ENCODE measurements around the gene AKNA.

AKNA gene

DNA sequence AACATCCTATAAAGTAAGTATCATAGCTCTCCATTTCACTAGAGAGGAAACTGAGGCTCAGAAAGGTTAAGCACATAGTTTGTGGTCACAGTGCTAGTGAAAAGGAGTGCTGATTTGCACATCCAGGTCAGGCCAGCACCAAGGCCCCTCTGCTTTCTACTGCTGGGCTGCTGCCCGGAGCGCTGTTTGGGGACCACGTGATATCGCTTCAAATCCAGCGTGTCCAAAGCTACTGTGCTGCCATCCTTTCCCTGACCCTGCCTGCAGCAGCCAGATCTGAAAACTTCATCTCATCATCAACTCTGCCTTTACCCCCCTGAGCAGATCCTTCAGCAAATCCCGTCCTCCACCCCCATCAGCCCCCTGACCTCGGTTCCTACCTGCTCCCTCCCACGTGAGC, 40.7 kb upstream of the AKNA start:
- WGBS (ENCODE audit: insufficient coverage, insufficient read length), result no CpG with 5 or more reads among the region's 8 CpGs
- DNase-seq (ENCODE audit: low read depth, low spot score), result no peak
- H3K9me3 ChIP-seq (ENCODE audit: control insufficient read depth, insufficient read depth, low read length), result no peaks in the 10 kb centered on the region

DNA sequence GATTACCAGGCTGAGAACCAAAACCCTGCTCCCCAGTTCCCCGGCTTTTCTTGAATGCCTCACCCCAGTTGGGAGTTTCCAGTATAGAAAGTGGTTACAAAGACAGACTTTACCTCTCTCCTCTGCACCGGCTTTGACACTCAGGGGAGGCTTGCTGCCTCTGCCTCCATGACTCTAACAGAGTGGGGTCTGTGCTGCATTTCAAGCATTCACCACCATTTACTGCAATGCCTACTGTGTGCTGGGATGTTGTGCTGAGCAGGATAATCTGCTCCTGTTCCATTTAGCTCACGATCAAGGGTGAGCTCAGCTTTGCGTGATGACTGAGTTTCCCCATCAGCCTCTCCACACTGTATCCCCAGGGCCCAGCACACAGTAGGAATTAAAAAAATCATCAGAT, 39.9 kb upstream of the AKNA start:
- DNase-seq (ENCODE audit: low read depth, low spot score), result no peak
- Histone ChIP-seq H3K27ac (ENCODE audit: low read length) (no peak overlapping the region), H3K4me1 (ENCODE audit: control insufficient read depth, insufficient read depth, low read length) (peaks cover 3% of the 10 kb centered on the region; the same call in 1 of the 2 replicates), H3K36me3 (ENCODE audit: control insufficient read depth, insufficient read depth, low read length) (no peaks in the 10 kb centered on the region), H3K4me3 (ENCODE audit: low read length) (no peak overlapping the region), H3K9me3 (ENCODE audit: control insufficient read depth, insufficient read depth, low read length) (no peaks in the 10 kb centered on the region), H3K27me3 (ENCODE audit: control insufficient read depth, insufficient read depth, low read length) (no peaks in the 10 kb centered on the region)
- WGBS (ENCODE audit: insufficient coverage, insufficient read length), result no CpG with 5 or more reads among the region's 4 CpGs

More for the DNA sequence above, 40.7 kb upstream of the AKNA start:
- H3K36me3 ChIP-seq (ENCODE audit: control insufficient read depth, insufficient read depth, low read length), result no peaks in the 10 kb centered on the region
- H3K27me3 ChIP-seq (ENCODE audit: control insufficient read depth, insufficient read depth, low read length), result no peaks in the 10 kb centered on the region
- no peak overlapping the region for H3K27ac ChIP-seq (ENCODE audit: low read length)
- H3K4me3 ChIP-seq (ENCODE audit: low read length), result no peak overlapping the region
- peaks cover 3% of the 10 kb centered on the region; the same call in 1 of the 2 replicates for H3K4me1 ChIP-seq (ENCODE audit: control insufficient read depth, insufficient read depth, low read length)

DNA sequence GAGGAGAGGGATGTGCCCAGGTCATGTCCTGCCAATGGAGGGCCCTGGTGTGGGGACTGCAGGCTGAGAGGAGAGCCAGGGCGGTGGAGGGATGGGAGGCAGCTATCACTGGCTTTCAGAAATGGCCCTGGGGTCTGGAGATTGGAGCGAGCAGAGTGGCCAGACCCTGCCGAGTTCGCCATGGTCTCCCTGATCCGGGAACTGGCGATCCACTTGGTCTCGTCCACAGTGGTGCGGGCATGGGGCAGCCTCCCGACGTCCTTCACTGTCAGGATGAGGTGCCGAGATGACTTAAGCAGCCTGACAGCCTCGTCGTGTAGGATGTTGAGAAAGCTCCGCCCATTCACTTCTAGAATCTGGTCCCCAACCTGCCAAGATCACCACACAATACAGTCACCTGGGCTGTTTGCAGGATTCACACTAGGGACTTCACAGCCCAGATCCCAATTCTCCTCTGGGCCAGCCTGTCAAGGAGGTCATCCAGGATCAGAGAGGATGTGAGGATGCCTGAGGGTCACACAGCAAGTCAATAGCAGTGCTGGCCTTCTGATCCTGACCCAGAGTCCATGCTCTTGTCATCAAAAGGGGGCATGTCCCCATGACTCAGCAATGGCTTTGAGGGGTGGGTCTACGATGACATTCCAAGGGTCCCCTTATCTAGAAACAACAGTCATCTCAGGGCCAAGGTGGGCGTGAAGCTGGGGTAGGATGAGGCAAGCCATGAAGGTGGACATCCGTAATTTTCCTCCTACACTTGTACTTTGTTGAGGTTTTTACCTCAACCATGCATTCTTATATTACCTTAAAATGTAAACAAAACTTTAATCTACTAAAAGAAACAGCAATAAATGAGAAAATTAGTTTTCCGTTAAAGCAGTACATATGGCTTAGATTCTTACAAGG, 38.5 kb upstream of the AKNA start:
- Histone ChIP-seq H3K4me1 (ENCODE audit: control insufficient read depth, insufficient read depth, low read length) (peaks cover 3% of the 10 kb centered on the region; the same call in 1 of the 2 replicates), H3K9me3 (ENCODE audit: control insufficient read depth, insufficient read depth, low read length) (no peaks in the 10 kb centered on the region), H3K36me3 (ENCODE audit: control insufficient read depth, insufficient read depth, low read length) (no peaks in the 10 kb centered on the region), H3K4me3 (ENCODE audit: low read length) (no peak overlapping the region), H3K27me3 (ENCODE audit: control insufficient read depth, insufficient read depth, low read length) (no peaks in the 10 kb centered on the region), H3K27ac (ENCODE audit: low read length) (no peak overlapping the region)
- WGBS (ENCODE audit: insufficient coverage, insufficient read length), result no CpG with 5 or more reads among the region's 18 CpGs
- DNase-seq (ENCODE audit: low read depth, low spot score), result no peak

DNA sequence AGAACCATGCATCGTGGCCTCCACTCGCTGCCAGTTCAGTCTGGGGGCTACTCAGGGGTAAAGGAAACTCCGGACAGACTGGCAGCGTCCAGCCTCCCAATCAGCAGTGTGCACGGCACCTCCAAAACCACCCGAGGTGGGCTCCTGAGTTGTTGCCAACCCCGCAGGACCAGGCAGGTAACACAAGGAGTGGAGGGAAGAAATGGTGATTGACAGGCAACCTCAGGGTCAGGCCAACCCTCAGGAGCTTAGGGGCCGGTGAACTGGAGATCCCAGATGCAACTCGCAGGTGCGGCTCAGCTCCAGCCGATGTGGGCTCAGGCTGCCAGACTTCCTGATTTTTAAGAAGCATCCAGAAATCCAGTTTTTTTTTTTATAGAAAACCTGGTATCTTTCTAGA, 37.3 kb upstream of the AKNA start:
- Histone ChIP-seq H3K4me1 (ENCODE audit: control insufficient read depth, insufficient read depth, low read length) (peaks cover 3% of the 10 kb centered on the region; the same call in 1 of the 2 replicates), H3K27ac (ENCODE audit: low read length) (no peak overlapping the region), H3K9me3 (ENCODE audit: control insufficient read depth, insufficient read depth, low read length) (no peaks in the 10 kb centered on the region), H3K4me3 (ENCODE audit: low read length) (no peak overlapping the region), H3K27me3 (ENCODE audit: control insufficient read depth, insufficient read depth, low read length) (no peaks in the 10 kb centered on the region), H3K36me3 (ENCODE audit: control insufficient read depth, insufficient read depth, low read length) (no peaks in the 10 kb centered on the region)
- no peak for DNase-seq (ENCODE audit: low read depth, low spot score)
- WGBS (ENCODE audit: insufficient coverage, insufficient read length), result no CpG with 5 or more reads among the region's 11 CpGs

DNA sequence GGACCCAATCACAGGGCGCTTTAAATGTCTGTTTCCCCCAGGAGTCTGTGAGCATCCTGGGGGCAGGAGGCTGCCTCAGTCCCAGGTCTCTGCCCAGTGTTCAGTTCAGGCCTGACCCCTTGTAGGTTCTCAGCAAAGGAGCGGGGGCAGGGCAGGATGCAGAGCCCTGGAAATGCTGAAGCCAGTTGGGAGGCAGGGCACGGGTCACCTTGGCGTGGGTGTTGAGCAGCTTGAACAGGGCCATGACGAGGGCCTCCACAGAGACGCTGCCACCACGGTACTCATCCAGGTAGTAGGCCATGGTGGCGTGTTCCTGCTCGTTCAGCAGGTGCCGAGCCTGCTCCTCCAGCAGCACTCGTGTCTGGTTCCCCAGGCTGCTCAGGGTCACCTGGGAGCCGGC, 36.3 kb upstream of the AKNA start:
- Histone ChIP-seq H3K36me3 (ENCODE audit: control insufficient read depth, insufficient read depth, low read length) (no peaks in the 10 kb centered on the region), H3K27ac (ENCODE audit: low read length) (no peak overlapping the region), H3K9me3 (ENCODE audit: control insufficient read depth, insufficient read depth, low read length) (no peaks in the 10 kb centered on the region), H3K4me3 (ENCODE audit: low read length) (no peak overlapping the region), H3K27me3 (ENCODE audit: control insufficient read depth, insufficient read depth, low read length) (no peaks in the 10 kb centered on the region), H3K4me1 (ENCODE audit: control insufficient read depth, insufficient read depth, low read length) (peaks cover 3% of the 10 kb centered on the region; the same call in 1 of the 2 replicates)
- WGBS (ENCODE audit: insufficient coverage, insufficient read length), result no CpG with 5 or more reads among the region's 12 CpGs
- DNase-seq (ENCODE audit: low read depth, low spot score), result no peak

DNA sequence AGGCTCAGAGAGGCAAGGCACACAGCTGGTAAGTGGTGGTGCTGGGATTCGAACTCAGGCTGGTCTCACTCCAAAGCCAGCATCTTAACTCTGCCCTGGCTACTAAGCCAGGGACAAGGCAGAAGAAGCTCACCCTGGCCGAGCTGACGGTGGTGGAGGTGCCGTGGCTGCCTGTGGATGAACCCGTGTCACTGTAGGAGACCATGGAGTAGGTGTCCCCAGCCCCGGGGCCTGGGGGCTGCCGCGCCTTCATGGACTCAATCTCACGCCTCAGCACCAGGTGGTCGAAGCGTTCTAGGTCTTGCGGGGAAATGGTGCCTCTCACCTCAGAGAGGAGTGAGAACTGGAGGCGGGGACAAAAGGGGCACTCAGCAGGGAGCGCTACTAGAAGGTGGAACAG, 35.4 kb upstream of the AKNA start:
- H3K36me3 ChIP-seq (ENCODE audit: control insufficient read depth, insufficient read depth, low read length), result no peaks in the 10 kb centered on the region
- no peak for DNase-seq (ENCODE audit: low read depth, low spot score)
- no peak overlapping the region for H3K4me3 ChIP-seq (ENCODE audit: low read length)
- no CpG with 5 or more reads among the region's 14 CpGs for whole genome bisulfite sequencing (ENCODE audit: insufficient coverage, insufficient read length)
- no peak overlapping the region for H3K27ac ChIP-seq (ENCODE audit: low read length)
- H3K27me3 ChIP-seq (ENCODE audit: control insufficient read depth, insufficient read depth, low read length), result no peaks in the 10 kb centered on the region
- no peaks in the 10 kb centered on the region for H3K9me3 ChIP-seq (ENCODE audit: control insufficient read depth, insufficient read depth, low read length)
- peaks cover 3% of the 10 kb centered on the region; the same call in 1 of the 2 replicates for H3K4me1 ChIP-seq (ENCODE audit: control insufficient read depth, insufficient read depth, low read length)

DNA sequence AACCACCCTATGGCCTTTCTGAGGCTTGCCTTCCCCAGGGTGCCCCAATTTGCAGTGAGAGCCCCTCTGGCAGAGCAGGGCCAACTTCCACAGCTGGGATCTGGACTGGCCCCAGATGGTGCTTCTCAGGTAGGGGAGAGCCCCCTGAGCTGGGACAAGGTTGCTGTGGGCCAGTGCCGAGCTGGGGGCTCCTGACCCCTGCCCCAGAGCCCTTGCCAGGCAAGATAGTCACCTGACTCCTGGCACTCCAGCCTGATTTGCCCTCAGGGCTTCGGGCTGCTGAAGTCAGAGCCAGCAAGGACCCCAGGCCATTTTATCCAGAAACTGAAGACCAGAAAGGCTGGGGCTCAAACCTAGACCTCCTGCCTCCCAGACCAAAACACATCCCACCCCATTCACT, 33.4 kb upstream of the AKNA start:
- no peak for DNase-seq (ENCODE audit: low read depth, low spot score)
- Histone ChIP-seq H3K27ac (ENCODE audit: low read length) (no peak overlapping the region), H3K4me1 (ENCODE audit: control insufficient read depth, insufficient read depth, low read length) (peaks cover 3% of the 10 kb centered on the region; the same call in 1 of the 2 replicates), H3K4me3 (ENCODE audit: low read length) (no peak overlapping the region), H3K36me3 (ENCODE audit: control insufficient read depth, insufficient read depth, low read length) (no peaks in the 10 kb centered on the region), H3K9me3 (ENCODE audit: control insufficient read depth, insufficient read depth, low read length) (no peaks in the 10 kb centered on the region), H3K27me3 (ENCODE audit: control insufficient read depth, insufficient read depth, low read length) (no peaks in the 10 kb centered on the region)
- WGBS (ENCODE audit: insufficient coverage, insufficient read length), result no CpG with 5 or more reads among the region's 2 CpGs

DNA sequence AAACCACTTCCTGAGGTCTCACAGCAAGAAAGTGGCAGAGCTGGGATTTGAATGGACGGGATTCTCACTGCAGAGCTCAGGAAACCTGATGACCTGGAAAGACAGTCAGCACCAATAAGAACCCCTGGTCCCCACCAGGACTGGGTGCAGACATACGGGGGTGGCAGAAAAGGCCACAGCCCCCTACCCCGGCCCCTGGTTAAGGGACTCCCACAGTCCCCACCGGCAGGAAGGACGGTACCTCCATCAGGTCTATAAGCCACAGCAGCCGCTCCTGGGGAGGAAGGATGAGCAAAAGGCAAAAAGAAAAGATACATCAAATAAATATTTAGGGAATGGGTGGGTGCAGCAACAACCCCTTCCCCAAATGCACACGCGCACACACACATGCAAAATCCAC, 32.0 kb upstream of the AKNA start:
- no peak for DNase-seq (ENCODE audit: low read depth, low spot score)

DNA sequence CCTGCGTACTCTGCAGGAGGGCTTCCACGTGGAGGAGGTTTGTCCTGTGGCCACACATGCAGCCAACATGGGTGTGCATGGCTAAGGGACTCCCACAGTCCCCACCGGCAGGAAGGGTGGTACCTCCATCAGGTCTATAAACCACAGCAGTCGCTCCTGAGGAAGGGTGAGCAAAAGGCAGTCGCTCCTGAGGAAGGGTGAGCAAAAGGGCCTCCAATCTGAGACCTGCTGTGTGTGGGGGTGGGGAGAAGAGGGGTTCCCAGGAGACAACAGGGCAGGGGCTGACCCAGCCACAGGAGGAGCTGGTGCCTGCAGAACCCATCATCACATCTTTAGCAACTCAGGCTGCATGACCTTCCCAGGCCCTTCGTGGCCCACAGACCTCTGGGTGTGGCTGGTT, 30.3 kb upstream of the AKNA start:
- Histone ChIP-seq H3K27me3 (ENCODE audit: control insufficient read depth, insufficient read depth, low read length) (no peaks in the 10 kb centered on the region), H3K27ac (ENCODE audit: low read length) (no peak overlapping the region), H3K9me3 (ENCODE audit: control insufficient read depth, insufficient read depth, low read length) (no peaks in the 10 kb centered on the region), H3K4me3 (ENCODE audit: low read length) (no peak overlapping the region), H3K36me3 (ENCODE audit: control insufficient read depth, insufficient read depth, low read length) (no peaks in the 10 kb centered on the region), H3K4me1 (ENCODE audit: control insufficient read depth, insufficient read depth, low read length) (0 out of 2 replicates have a peak, but pooled peaks cover 2% of the 10 kb centered on the region)
- DNase-seq (ENCODE audit: low read depth, low spot score), result no peak
- WGBS (ENCODE audit: insufficient coverage, insufficient read length), result no CpG with 5 or more reads among the region's 6 CpGs

More for the DNA sequence above, 32.0 kb upstream of the AKNA start:
- Histone ChIP-seq H3K27ac (ENCODE audit: low read length) (no peak overlapping the region), H3K9me3 (ENCODE audit: control insufficient read depth, insufficient read depth, low read length) (no peaks in the 10 kb centered on the region), H3K4me1 (ENCODE audit: control insufficient read depth, insufficient read depth, low read length) (peaks cover 3% of the 10 kb centered on the region; the same call in 1 of the 2 replicates), H3K4me3 (ENCODE audit: low read length) (no peak overlapping the region), H3K36me3 (ENCODE audit: control insufficient read depth, insufficient read depth, low read length) (no peaks in the 10 kb centered on the region), H3K27me3 (ENCODE audit: control insufficient read depth, insufficient read depth, low read length) (no peaks in the 10 kb centered on the region)
- no CpG with 5 or more reads among the region's 8 CpGs for WGBS (ENCODE audit: insufficient coverage, insufficient read length)

DNA sequence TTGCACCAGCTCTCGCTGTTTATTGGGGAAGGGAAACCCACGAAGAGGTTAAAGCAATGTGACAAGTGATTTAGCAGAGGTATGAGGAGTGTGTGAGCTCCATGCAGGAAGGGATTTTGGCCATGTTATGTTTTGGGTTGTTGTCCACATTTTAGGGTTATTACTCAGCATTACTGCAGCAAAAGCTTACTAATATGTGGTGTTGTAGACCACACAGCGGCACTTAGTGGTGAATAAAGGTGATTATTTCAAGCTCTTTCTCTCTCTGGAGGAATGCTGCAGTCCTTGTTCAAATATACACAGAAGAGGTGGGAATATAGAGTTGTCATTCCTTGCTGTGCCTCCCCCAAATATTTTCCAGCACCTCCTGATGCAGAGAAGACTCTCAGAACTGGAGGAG, 29.7 kb upstream of the AKNA start:
- Histone ChIP-seq H3K4me1 (ENCODE audit: control insufficient read depth, insufficient read depth, low read length) (0 out of 2 replicates have a peak, but pooled peaks cover 2% of the 10 kb centered on the region), H3K27ac (ENCODE audit: low read length) (no peak overlapping the region), H3K4me3 (ENCODE audit: low read length) (no peak overlapping the region), H3K36me3 (ENCODE audit: control insufficient read depth, insufficient read depth, low read length) (no peaks in the 10 kb centered on the region), H3K27me3 (ENCODE audit: control insufficient read depth, insufficient read depth, low read length) (no peaks in the 10 kb centered on the region), H3K9me3 (ENCODE audit: control insufficient read depth, insufficient read depth, low read length) (no peaks in the 10 kb centered on the region)
- no CpG with 5 or more reads among the region's 3 CpGs for WGBS (ENCODE audit: insufficient coverage, insufficient read length)
- DNase-seq (ENCODE audit: low read depth, low spot score), result no peak

All from iPS DF 6.9 (cell line).